ENCODE results near the gene IGSF6.
"Not testable (repeated sequence)": the region's sequence is repeated elsewhere in the genome, so short reads cannot be mapped to it uniquely, and the experiment has no call there.

IGSF6 gene

DNA sequence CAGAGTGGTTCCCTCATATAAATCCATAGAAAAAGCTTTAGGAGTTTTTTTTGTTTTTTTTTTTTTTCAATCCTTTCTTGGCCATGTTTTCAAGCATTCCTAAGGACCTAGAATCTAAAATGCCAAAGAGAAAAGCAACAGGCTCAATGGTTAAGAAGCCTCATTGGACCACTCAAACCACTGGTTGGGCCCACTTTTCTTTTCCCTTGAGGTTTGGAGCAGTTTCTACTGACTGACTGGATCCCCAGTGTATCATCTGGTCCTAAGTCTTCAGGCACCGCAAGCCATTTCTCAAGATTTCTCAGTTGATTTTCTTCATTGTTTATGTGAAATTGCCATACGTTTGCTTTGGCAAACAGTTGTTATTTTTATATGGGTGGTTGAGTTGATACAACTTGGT lies 38.6 kb downstream of the IGSF6 start:
- Histone ChIP-seq H4K20me1 (peaks cover 89% of the 10 kb centered on the region), H3K27me3 (no peaks in the 10 kb centered on the region), H3K36me3 (peaks cover 55% of the 10 kb centered on the region), H3K4me2 (no peak overlapping the region), H3K9ac (no peak overlapping the region), H3K9me3 (no peaks in the 10 kb centered on the region), H3K27ac (no peak overlapping the region), H3K4me3 (no peak overlapping the region), H3K4me1 (peaks cover 47% of the 10 kb centered on the region)
- TF ChIP-seq Cebpa-rat (IDR thresholded peaks at IDR 0.05) = no peak

DNA sequence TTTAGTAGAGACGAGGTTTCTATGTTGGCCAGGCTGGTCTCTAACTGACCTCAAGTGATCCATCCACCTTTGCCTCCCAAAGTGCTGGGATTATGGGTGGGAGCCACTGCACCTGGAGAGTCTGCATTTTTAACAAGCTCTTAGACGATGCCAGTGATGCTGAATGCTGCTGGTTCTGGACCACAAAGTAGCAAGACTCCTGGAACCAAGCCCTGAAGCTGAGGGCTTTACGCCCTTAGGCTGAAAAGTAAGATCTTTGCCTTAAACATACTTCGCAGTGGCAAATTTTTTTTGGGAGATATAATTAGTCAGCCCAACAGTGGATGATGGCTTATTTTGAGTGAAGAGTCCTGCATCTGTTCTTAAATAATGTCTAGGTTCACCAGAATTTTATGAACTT lies 39.0 kb downstream of the IGSF6 start:
- Histone ChIP-seq H3K36me3 (peaks cover 51% of the 10 kb centered on the region), H3K27ac (no peak overlapping the region), H3K9ac (no peak overlapping the region), H3K9me3 (no peaks in the 10 kb centered on the region), H4K20me1 (peaks cover 93% of the 10 kb centered on the region), H3K4me3 (no peak overlapping the region), H3K4me1 (peaks cover 52% of the 10 kb centered on the region), H3K4me2 (no peak overlapping the region), H3K27me3 (no peaks in the 10 kb centered on the region)
- no peak for TF ChIP-seq Cebpa-rat (IDR thresholded peaks at IDR 0.05)

DNA sequence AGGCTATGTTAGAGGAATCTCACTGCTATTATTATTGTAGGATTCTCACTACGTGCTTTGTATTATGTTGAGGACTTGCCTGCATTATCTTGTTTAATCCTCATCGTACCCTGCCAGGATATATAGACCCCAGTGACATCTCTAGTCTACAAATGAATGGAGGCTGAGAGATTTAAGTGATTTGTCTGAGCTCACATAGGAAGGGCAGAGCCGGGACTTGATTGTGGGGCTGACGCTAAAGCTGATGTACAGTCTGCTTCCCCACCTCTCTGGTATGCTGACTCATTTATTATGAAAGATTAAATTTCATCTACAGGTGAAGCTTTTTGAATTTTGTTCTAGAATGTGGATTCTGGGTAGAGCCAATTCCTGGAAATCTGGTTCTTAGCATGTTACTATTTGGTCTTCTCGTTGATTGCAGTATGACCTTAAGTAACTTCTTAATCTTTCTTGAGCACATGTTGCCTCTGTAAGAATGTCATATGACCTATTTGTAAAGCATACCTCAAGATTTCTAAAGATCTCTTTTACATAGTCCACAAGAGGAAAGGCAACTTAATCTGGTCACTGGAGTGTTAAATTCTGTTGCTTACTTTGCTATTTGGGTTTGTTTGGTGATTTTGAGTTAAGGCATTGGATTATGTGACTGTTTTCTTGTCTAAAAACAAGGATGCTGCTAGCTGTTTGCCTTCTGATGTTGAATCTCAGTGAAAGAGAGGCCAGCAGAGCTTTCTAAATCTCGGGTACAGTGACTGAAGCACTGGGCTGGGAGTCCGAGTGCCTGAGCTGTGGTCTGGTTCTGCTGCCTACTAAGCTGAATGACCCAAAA lies 40.6 kb downstream of the IGSF6 start:
- H4K20me1 ChIP-seq = peaks cover 100% of the 10 kb centered on the region
- peaks cover 39% of the 10 kb centered on the region for H3K36me3 ChIP-seq
- no peak overlapping the region for H3K4me2 ChIP-seq
- H3K27ac ChIP-seq = peak overlapping the region; percentile 29; the same call in 1 of the 2 replicates
- peaks cover 67% of the 10 kb centered on the region for H3K4me1 ChIP-seq
- TF ChIP-seq Cebpa-rat (IDR thresholded peaks at IDR 0.05) = no peak
- no peak overlapping the region for H3K4me3 ChIP-seq
- no peak overlapping the region for H3K9ac ChIP-seq
- H3K27me3 ChIP-seq = no peaks in the 10 kb centered on the region
- no peaks in the 10 kb centered on the region for H3K9me3 ChIP-seq

DNA sequence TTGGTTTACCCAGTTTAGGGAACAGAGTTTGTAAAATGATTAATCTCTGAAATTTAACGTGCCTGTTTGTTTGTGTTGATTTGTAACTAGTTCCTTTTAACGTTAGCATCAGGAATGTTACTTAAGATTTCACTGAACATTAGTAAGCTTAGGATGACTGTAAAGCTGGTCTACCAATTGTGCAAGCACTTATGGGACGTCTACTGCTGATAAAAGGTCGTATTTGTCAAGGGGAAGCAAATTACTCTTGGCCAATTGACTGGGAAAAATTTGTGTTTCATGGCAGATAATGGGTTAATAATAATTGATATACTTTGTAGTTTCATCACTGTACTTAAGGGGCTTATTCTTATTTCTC lies 41.2 kb downstream of the IGSF6 start:
- no peak overlapping the region for H3K4me3 ChIP-seq
- peaks cover 61% of the 10 kb centered on the region for H3K4me1 ChIP-seq
- no peak overlapping the region for H3K4me2 ChIP-seq
- TF ChIP-seq Cebpa-rat (IDR thresholded peaks at IDR 0.05) = no peak
- peaks cover 100% of the 10 kb centered on the region for H4K20me1 ChIP-seq
- no peak overlapping the region for H3K9ac ChIP-seq
- H3K9me3 ChIP-seq = no peaks in the 10 kb centered on the region
- no peak overlapping the region for H3K27ac ChIP-seq
- H3K27me3 ChIP-seq = no peaks in the 10 kb centered on the region
- H3K36me3 ChIP-seq = peaks cover 36% of the 10 kb centered on the region

DNA sequence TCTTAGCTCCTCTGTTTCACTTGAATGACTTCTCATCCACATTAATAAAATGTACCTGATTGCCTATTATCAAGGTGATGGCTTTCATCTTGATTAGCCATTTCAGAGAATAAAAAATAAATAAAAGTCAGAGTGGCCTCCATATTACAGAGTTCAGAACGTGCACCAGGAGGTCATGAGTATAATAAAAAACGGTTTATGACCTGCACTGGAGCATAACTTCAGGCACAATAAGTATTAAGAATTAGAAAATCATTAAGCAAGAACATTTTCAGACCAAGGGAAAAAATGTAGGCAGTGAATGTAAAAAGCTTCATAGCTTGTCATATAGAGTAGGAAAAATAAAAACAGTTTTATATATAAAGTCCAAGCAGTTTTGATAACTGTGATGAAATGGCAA lies 41.6 kb downstream of the IGSF6 start:
- Histone ChIP-seq H3K4me2 (no peak overlapping the region), H3K27ac (no peak overlapping the region), H3K9ac (no peak overlapping the region), H3K36me3 (peaks cover 32% of the 10 kb centered on the region), H3K27me3 (no peaks in the 10 kb centered on the region), H3K4me1 (peaks cover 57% of the 10 kb centered on the region), H3K9me3 (no peaks in the 10 kb centered on the region), H3K4me3 (no peak overlapping the region), H4K20me1 (peaks cover 100% of the 10 kb centered on the region)
- TF ChIP-seq Cebpa-rat (IDR thresholded peaks at IDR 0.05) = no peak

DNA sequence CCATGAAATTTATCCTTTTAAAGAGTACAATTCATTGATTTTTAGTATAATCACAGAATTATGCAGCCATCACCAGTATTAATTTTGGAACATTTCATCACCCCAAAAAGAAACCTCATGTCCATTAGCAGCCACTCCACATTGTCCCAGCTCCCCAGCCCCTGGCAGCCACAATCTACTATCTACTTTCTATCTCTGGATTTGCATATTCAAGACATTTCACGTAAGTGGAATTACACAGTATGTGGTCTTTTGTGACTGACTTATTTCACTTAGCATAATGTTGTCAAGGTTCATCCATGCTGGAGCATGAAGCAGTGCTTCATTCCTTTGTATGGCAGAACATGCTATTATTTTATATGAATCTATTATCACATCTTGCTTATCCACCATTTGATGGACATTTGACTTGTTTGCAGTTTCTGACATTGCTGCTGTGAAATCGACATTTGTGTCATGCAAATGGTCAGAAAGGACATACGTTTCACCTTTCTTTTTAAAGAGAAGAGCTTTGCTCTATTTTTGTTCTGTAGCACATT lies 42.3 kb downstream of the IGSF6 start:
- peaks cover 26% of the 10 kb centered on the region for H3K36me3 ChIP-seq
- H3K9me3 ChIP-seq = no peaks in the 10 kb centered on the region
- no peak overlapping the region for H3K27ac ChIP-seq
- no peak overlapping the region for H3K4me3 ChIP-seq
- no peaks in the 10 kb centered on the region for H3K27me3 ChIP-seq
- H3K9ac ChIP-seq = no peak overlapping the region
- peaks cover 53% of the 10 kb centered on the region for H3K4me1 ChIP-seq
- TF ChIP-seq Cebpa-rat (IDR thresholded peaks at IDR 0.05) = no peak
- H4K20me1 ChIP-seq = peaks cover 100% of the 10 kb centered on the region
- H3K4me2 ChIP-seq = no peak overlapping the region

DNA sequence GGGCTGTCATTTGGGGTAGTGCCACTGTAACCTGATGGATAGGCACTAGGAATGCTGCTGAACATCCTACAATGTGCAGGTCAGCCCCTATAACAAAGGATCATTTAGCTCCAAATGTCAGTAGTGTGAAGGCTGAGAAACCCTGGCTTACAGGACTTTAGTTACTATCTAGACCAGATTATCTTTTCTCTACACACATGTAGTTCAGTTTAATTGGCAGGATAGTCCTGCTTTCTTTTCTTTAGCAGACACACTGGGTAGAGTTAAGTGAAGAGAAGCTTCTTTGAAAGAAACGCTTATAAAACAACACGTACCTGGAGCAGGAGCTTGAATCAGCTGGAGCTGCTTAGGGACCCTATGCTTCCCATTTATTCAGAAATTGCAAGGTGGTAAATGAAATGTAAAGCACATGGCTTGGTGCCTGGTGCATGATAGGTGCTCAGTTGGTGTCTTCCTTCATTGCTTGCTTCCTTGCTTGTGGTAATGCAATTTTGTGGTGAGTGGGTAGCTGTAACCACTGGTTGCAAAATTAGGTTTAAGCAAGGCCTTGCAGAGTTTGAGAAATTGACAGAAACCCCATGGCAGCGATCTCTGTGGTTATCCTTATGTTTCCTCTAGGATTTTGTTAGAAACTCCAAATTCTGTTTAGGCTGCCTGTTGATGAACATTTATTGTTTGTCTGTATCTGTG lies 43.6 kb downstream of the IGSF6 start:
- TF ChIP-seq Cebpa-rat (IDR thresholded peaks at IDR 0.05) = peak; percentile 66
- H3K9ac ChIP-seq = peak overlapping the region; percentile 1; the same call in 1 of the 2 replicates
- no peaks in the 10 kb centered on the region for H3K27me3 ChIP-seq
- no peaks in the 10 kb centered on the region for H3K9me3 ChIP-seq
- H3K36me3 ChIP-seq = peaks cover 13% of the 10 kb centered on the region
- peaks cover 100% of the 10 kb centered on the region for H4K20me1 ChIP-seq
- peak overlapping the region; percentile 63 for H3K4me2 ChIP-seq
- H3K27ac ChIP-seq = 0 out of 2 replicates have a peak overlapping the region, but pooled peaks have one; percentile 1
- H3K4me1 ChIP-seq = peaks cover 59% of the 10 kb centered on the region
- H3K4me3 ChIP-seq = no peak overlapping the region

DNA sequence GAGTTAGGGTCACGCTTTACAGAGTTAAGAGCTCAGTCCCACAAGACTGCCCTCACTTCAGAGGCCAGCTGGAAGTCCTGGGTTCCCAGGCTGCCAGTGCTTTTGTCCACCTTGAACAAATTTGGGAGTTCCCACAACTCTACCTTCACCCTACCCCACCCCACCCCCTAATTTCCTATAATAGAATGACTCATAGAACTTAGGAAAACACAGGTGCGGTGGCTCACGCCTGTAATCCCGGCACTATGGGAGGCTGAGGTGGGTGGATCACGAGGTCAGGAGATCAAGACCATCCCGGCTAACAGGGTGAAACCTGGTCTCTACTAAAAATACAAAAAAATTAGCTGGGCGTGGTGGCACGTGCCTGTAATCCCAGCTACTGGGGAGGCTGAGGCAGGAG lies 46.6 kb downstream of the IGSF6 start:
- H3K4me3 ChIP-seq, H3K36me3 ChIP-seq, H3K4me2 ChIP-seq, H3K9ac ChIP-seq, H3K27me3 ChIP-seq, H3K27ac ChIP-seq, H3K9me3 ChIP-seq: not testable (repeated sequence)
- H3K4me1 ChIP-seq = peaks cover 75% of the 10 kb centered on the region
- H4K20me1 ChIP-seq = peaks cover 100% of the 10 kb centered on the region

DNA sequence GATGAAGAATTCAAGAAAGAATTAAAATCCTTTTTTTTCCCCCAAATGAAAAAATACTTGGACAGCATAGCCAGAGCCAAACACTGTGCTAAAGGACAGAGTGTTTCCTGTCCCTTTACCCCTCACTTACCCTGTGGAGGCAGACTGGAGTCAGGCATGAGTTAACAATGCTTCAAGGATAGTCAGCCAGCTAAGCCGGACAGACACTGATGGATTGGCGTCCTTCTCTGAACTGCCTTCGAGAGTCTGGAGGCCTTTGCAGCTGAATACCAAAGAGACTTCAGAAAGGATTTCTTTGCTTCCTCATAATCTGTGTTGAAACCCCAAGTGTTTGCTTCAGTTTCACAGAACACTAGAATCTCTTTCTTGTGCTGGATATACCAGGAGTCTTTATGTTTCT lies 48.5 kb downstream of the IGSF6 start:
- Histone ChIP-seq H3K27ac (no peak overlapping the region), H3K9ac (no peak overlapping the region), H3K4me1 (peaks cover 64% of the 10 kb centered on the region), H3K4me2 (no peak overlapping the region), H3K27me3 (no peaks in the 10 kb centered on the region), H4K20me1 (peaks cover 90% of the 10 kb centered on the region), H3K4me3 (no peak overlapping the region), H3K36me3 (no peaks in the 10 kb centered on the region), H3K9me3 (no peaks in the 10 kb centered on the region)
- no peak for TF ChIP-seq Cebpa-rat (IDR thresholded peaks at IDR 0.05)

DNA sequence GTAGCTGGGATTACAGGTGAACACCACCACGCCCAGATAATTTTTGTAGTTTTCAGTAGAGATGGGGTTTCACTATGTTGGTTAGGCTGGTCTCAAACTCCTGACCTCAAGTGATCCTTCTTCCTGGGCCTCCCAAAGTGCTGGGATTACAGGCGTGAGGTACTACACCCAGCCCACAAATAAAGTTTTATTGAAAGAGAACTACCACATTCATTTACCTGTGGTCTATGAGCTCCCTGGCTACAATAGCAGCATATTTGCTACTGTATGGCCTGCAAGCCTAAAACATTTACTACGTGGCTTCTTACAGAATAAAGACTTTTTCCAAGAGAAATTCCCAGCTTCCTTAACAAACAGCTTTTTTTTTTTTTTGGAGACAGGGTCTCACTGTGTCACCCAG lies 49.6 kb downstream of the IGSF6 start:
- H3K36me3 ChIP-seq = no peaks in the 10 kb centered on the region
- H3K9ac ChIP-seq = no peak overlapping the region
- H3K27me3 ChIP-seq = no peaks in the 10 kb centered on the region
- TF ChIP-seq Cebpa-rat (IDR thresholded peaks at IDR 0.05) = no peak
- H3K4me2 ChIP-seq = no peak overlapping the region; the same call in 1 of the 2 replicates
- H4K20me1 ChIP-seq = peaks cover 79% of the 10 kb centered on the region
- H3K9me3 ChIP-seq = no peaks in the 10 kb centered on the region
- H3K4me1 ChIP-seq = peaks cover 59% of the 10 kb centered on the region
- H3K4me3 ChIP-seq = no peak overlapping the region
- H3K27ac ChIP-seq = no peak overlapping the region

Data from BLaER1 (cell line).